Activated CD4-positive, alpha-beta T cell treated with anti-CD3 and anti-CD28 coated beads, Interleukin-2, amount 10 ng/mL, durations not matched to agents 7 days and 5 days (primary cell): ENCODE measurements around the gene FADD. TPM values are rescaled to one million over a fixed set of nuclear protein-coding genes. Genes with fewer than 3 reads are reported as not detected.
"Not testable (repeated sequence)": the region's sequence is repeated elsewhere in the genome, so short reads cannot be mapped to it uniquely, and the experiment has no call there.

Experiments used
- CTCF ChIA-PET: fragments of 350-600 bp; sonication (Branson Sonifier 250); formaldehyde crosslinking; loops from one replicate; lab custom pipeline; 2021; ENCODE audit warnings: antibody characterized with exemption; lab: Charles Lee
- POLR2A ChIA-PET: fragments of 350-600 bp; sonication (Branson Sonifier 250); formaldehyde crosslinking; loops from one replicate; lab custom pipeline; 2021; ENCODE audit warnings: antibody characterized with exemption; lab: Charles Lee
- DNase-seq: peaks from one replicate; pipeline ENCODE4 v3.0.0-alpha.2; 2020
- H3K27ac Mint-ChIP-seq: one replicate; pipeline ENCODE4 v1.8.0; 2021; ENCODE audit warnings: mild to moderate bottlenecking, moderate library complexity, mixed read lengths
- H3K27me3 Mint-ChIP-seq: one replicate; pipeline ENCODE4 v1.8.0; 2021; ENCODE audit warnings: mixed read lengths
- H3K36me3 Mint-ChIP-seq: one replicate; pipeline ENCODE4 v1.8.0; 2021; ENCODE audit warnings: low read depth, mixed read lengths
- H3K4me1 Mint-ChIP-seq: one replicate; pipeline ENCODE4 v1.8.0; 2021; ENCODE audit warnings: mixed read lengths
- H3K4me3 Mint-ChIP-seq: one replicate; pipeline ENCODE4 v1.8.0; 2021; ENCODE audit warnings: mild to moderate bottlenecking, moderate library complexity, mixed read lengths
- H3K9me3 Mint-ChIP-seq: one replicate; pipeline ENCODE4 v1.8.0; 2021; ENCODE audit warnings: mixed read lengths
- total RNA-seq, 2 experiments: library from RNA; stranded (reverse); gene quantifications; one replicate each; pipeline ENCODE4 v1.2.3, GENCODE V29; 2021

Gene FADD
- total RNA-seq, 2 experiments from 2014 or later, result 31.7 to 34.5 TPM

- CTCF ChIA-PET, result interaction anchor here (1.4 kb wide), 1 partner anchor 16 kb away, joined by 3 read pairs; no protein-coding TSS in a partner anchor
- peaks cover 15% of the 10 kb centered on the region for H3K4me1 Mint-ChIP-seq
- no peak overlapping the region for H3K27ac Mint-ChIP-seq
- no peaks in the 10 kb centered on the region for H3K27me3 Mint-ChIP-seq
- H3K36me3 Mint-ChIP-seq, result peaks cover 23% of the 10 kb centered on the region
- POLR2A ChIA-PET, result no interaction called here
- no peak for DNase-seq
- H3K4me3 Mint-ChIP-seq, result no peak overlapping the region
- no peaks in the 10 kb centered on the region for H3K9me3 Mint-ChIP-seq
Measured at GRCh38 chr11:70212227-70212811, 9.2 kb downstream of the FADD start.

- CTCF ChIA-PET, DNase-seq, H3K4me3 Mint-ChIP-seq, H3K36me3 Mint-ChIP-seq, H3K27ac Mint-ChIP-seq, H3K4me1 Mint-ChIP-seq, POLR2A ChIA-PET, H3K9me3 Mint-ChIP-seq, H3K27me3 Mint-ChIP-seq: not testable (repeated sequence)
Measured at GRCh38 chr11:70217388-70217787, 14.3 kb downstream of the FADD start.

GRCh38 chr11:70218076-70218475, 15.0 kb downstream of the FADD start:
- H3K27ac Mint-ChIP-seq, H3K36me3 Mint-ChIP-seq, DNase-seq, CTCF ChIA-PET, H3K9me3 Mint-ChIP-seq, POLR2A ChIA-PET, H3K4me3 Mint-ChIP-seq, H3K4me1 Mint-ChIP-seq, H3K27me3 Mint-ChIP-seq: not testable (repeated sequence)

- Mint-ChIP-seq H3K36me3 (no peaks in the 10 kb centered on the region), H3K27me3 (peaks cover 19% of the 10 kb centered on the region), H3K4me3 (no peak overlapping the region), H3K27ac (no peak overlapping the region), H3K4me1 (no peaks in the 10 kb centered on the region), H3K9me3 (no peaks in the 10 kb centered on the region)
- POLR2A ChIA-PET, result no interaction called here
- CTCF ChIA-PET, result no interaction called here
- no peak for DNase-seq
Measured at GRCh38 chr11:70220136-70220535, 17.0 kb downstream of the FADD start.

- H3K27me3 Mint-ChIP-seq, result peaks cover 19% of the 10 kb centered on the region
- ChIA-PET CTCF (no interaction called here), POLR2A (interaction anchor here (0.7 kb wide), 1 partner anchor 70 kb away, joined by 5 read pairs; no protein-coding TSS in a partner anchor)
- H3K9me3 Mint-ChIP-seq, result no peaks in the 10 kb centered on the region
- DNase-seq, result no peak
- no peaks in the 10 kb centered on the region for H3K4me1 Mint-ChIP-seq
- no peaks in the 10 kb centered on the region for H3K36me3 Mint-ChIP-seq
- no peak overlapping the region for H3K27ac Mint-ChIP-seq
- H3K4me3 Mint-ChIP-seq, result no peak overlapping the region
Measured at GRCh38 chr11:70220920-70221319, 17.8 kb downstream of the FADD start.

GRCh38 chr11:70225681-70226177, 22.6 kb downstream of the FADD start:
- H3K4me1 Mint-ChIP-seq, result no peaks in the 10 kb centered on the region
- H3K4me3 Mint-ChIP-seq, result no peak overlapping the region
- DNase-seq, result no peak
- no peaks in the 10 kb centered on the region for H3K9me3 Mint-ChIP-seq
- H3K36me3 Mint-ChIP-seq, result no peaks in the 10 kb centered on the region
- H3K27me3 Mint-ChIP-seq, result peaks cover 17% of the 10 kb centered on the region
- H3K27ac Mint-ChIP-seq, result no peak overlapping the region
- ChIA-PET CTCF (no interaction called here), POLR2A (interaction anchor here (0.6 kb wide), 1 partner anchor 25 kb away, joined by 8 read pairs; no protein-coding TSS in a partner anchor)

- Mint-ChIP-seq H3K9me3 (no peaks in the 10 kb centered on the region), H3K36me3 (no peaks in the 10 kb centered on the region), H3K27ac (no peak overlapping the region), H3K27me3 (peaks cover 14% of the 10 kb centered on the region), H3K4me3 (no peak overlapping the region), H3K4me1 (no peaks in the 10 kb centered on the region)
- ChIA-PET POLR2A (interaction anchor here (0.6 kb wide), 1 partner anchor 25 kb away, joined by 8 read pairs; no protein-coding TSS in a partner anchor), CTCF (no interaction called here)
- no peak for DNase-seq
Measured at GRCh38 chr11:70226183-70226582, 23.1 kb downstream of the FADD start.

GRCh38 chr11:70226967-70227366, 23.9 kb downstream of the FADD start:
- no peaks in the 10 kb centered on the region for H3K9me3 Mint-ChIP-seq
- H3K27me3 Mint-ChIP-seq, result peaks cover 14% of the 10 kb centered on the region
- no peaks in the 10 kb centered on the region for H3K4me1 Mint-ChIP-seq
- no peak overlapping the region for H3K27ac Mint-ChIP-seq
- POLR2A ChIA-PET, result no interaction called here
- no peak for DNase-seq
- H3K36me3 Mint-ChIP-seq, result no peaks in the 10 kb centered on the region
- CTCF ChIA-PET, result no interaction called here
- no peak overlapping the region for H3K4me3 Mint-ChIP-seq

- ChIA-PET POLR2A (no interaction called here), CTCF (no interaction called here)
- DNase-seq, result no peak
- no peaks in the 10 kb centered on the region for H3K9me3 Mint-ChIP-seq
- H3K27me3 Mint-ChIP-seq, result peaks cover 2% of the 10 kb centered on the region
- no peak overlapping the region for H3K4me3 Mint-ChIP-seq
- H3K4me1 Mint-ChIP-seq, result no peaks in the 10 kb centered on the region
- H3K36me3 Mint-ChIP-seq, result no peaks in the 10 kb centered on the region
- H3K27ac Mint-ChIP-seq, result no peak overlapping the region
Measured at GRCh38 chr11:70229737-70230136, 26.6 kb downstream of the FADD start.

GRCh38 chr11:70230151-70230839, 27.2 kb downstream of the FADD start:
- Mint-ChIP-seq H3K27ac (no peak overlapping the region), H3K36me3 (no peaks in the 10 kb centered on the region), H3K4me1 (no peaks in the 10 kb centered on the region), H3K4me3 (no peak overlapping the region), H3K9me3 (no peaks in the 10 kb centered on the region), H3K27me3 (no peaks in the 10 kb centered on the region)
- POLR2A ChIA-PET, result no interaction called here
- CTCF ChIA-PET, result no interaction called here
- no peak for DNase-seq

- POLR2A ChIA-PET, result no interaction called here
- Mint-ChIP-seq H3K4me3 (no peak overlapping the region), H3K36me3 (no peaks in the 10 kb centered on the region), H3K9me3 (no peaks in the 10 kb centered on the region), H3K4me1 (no peaks in the 10 kb centered on the region), H3K27me3 (no peaks in the 10 kb centered on the region), H3K27ac (no peak overlapping the region)
- DNase-seq, result no peak
- CTCF ChIA-PET, result no interaction called here
Measured at GRCh38 chr11:70230840-70231710, 28.0 kb downstream of the FADD start.

GRCh38 chr11:70233034-70233433, 29.9 kb downstream of the FADD start:
- H3K4me3 Mint-ChIP-seq, result no peak overlapping the region
- no peak overlapping the region for H3K27ac Mint-ChIP-seq
- POLR2A ChIA-PET, result no interaction called here
- H3K27me3 Mint-ChIP-seq, result peaks cover 2% of the 10 kb centered on the region
- no peaks in the 10 kb centered on the region for H3K9me3 Mint-ChIP-seq
- CTCF ChIA-PET, result interaction anchor here (0.5 kb wide), 1 partner anchor 54 kb away, joined by 3 read pairs; no protein-coding TSS in a partner anchor
- no peaks in the 10 kb centered on the region for H3K4me1 Mint-ChIP-seq
- DNase-seq, result no peak
- no peaks in the 10 kb centered on the region for H3K36me3 Mint-ChIP-seq

- no peak overlapping the region for H3K27ac Mint-ChIP-seq
Measured at GRCh38 chr11:70233511-70233934, 30.4 kb downstream of the FADD start.

More at GRCh38 chr11:70233511-70233934, 30.4 kb downstream of the FADD start:
- DNase-seq, result no peak
- ChIA-PET POLR2A (no interaction called here), CTCF (no interaction called here)
- Mint-ChIP-seq H3K9me3 (no peaks in the 10 kb centered on the region), H3K36me3 (no peaks in the 10 kb centered on the region), H3K4me1 (no peaks in the 10 kb centered on the region), H3K4me3 (no peak overlapping the region), H3K27me3 (peaks cover 2% of the 10 kb centered on the region)
